NCI-H526 treated with DMSO at 0.1 percent for 48 hours (cell line): ENCODE results near the gene NHERF2.

ENCODE experiments used
- DNase-seq: peaks from one replicate; lab custom pipeline; 2025; lab: John Stamatoyannopoulos, UW

NHERF2 gene

GRCh38 chr16:2082983-2083364, 56.3 kb downstream of the NHERF2 start:
- no peak for DNase-seq

GRCh38 chr16:2083409-2083808, 56.7 kb downstream of the NHERF2 start:
- DNase-seq, result no peak

- DNase-seq, result no peak
These were observed 57.4 kb downstream of the NHERF2 start for GRCh38 chr16:2083876-2084780.

- no peak for DNase-seq
These were observed 58.4 kb downstream of the NHERF2 start for GRCh38 chr16:2084895-2085625.

GRCh38 chr16:2085669-2086068, 59.0 kb downstream of the NHERF2 start:
- DNase-seq, result no peak

- DNase-seq, result no peak
These were observed 59.5 kb downstream of the NHERF2 start for GRCh38 chr16:2086106-2086742.

GRCh38 chr16:2086812-2087747, 60.4 kb downstream of the NHERF2 start:
- no peak for DNase-seq

- DNase-seq, result no peak
These were observed 61.3 kb downstream of the NHERF2 start for GRCh38 chr16:2087748-2088631.
